B cell (primary cell): ENCODE measurements around the gene PRDM15. TPM values are rescaled to one million over a fixed set of nuclear protein-coding genes. Genes with fewer than 3 reads are reported as not detected.

Experiments used
- ATAC-seq: fragments of 200-7000 bp; cut with Tn5 transposase; one replicate; pipeline ENCODE4 v1.10.0; 2021; ENCODE audit warnings: low read depth, mild to moderate bottlenecking, moderate number of reproducible peaks, moderate library complexity
- CTCF ChIA-PET: fragments of 350-600 bp; sonication (Branson Sonifier 250); formaldehyde crosslinking; loops from one replicate; lab custom pipeline; 2021; ENCODE audit warnings: antibody characterized with exemption, inconsistent platforms; lab: Charles Lee
- POLR2A ChIA-PET: fragments of 350-600 bp; sonication (Branson Sonifier 250); formaldehyde crosslinking; loops from one replicate; lab custom pipeline; 2021; ENCODE audit warnings: antibody characterized with exemption; lab: Charles Lee
- DNase-seq: peaks from one replicate; pipeline ENCODE4 v3.0.0; 2013
- H2AFZ ChIP-seq: 2 replicates; pipeline ENCODE4 v1.6.1; 2012; ENCODE audit warnings: mild to moderate bottlenecking, low read depth, low read length; ENCODE audit not compliant: insufficient read depth, poor library complexity, severe bottlenecking
- H3K27ac ChIP-seq, 2 donors: 1 replicate in 1 of 2; 2 replicates in 1 of 2; pipeline ENCODE4 v1.5.1; 2012 to 2013; ENCODE audit warnings: low read length in 2 of 2, mild to moderate bottlenecking in 2 of 2, moderate library complexity in 1 of 2
- H3K27me3 ChIP-seq, 4 experiments: fragments of 200-600 bp in 1 of 4; sonication (generic) in 1 of 4; replicated peaks in 1 of 4; 1 replicate in 2 of 4; 2 replicates in 2 of 4; pipeline versions ENCODE4 v1.6.1 to v1.7.0; 2013 to 2016; ENCODE audit warnings: low read length in 3 of 4, mild to moderate bottlenecking in 2 of 4, mixed read lengths in 1 of 4, moderate library complexity in 1 of 4; ENCODE audit not compliant: insufficient read depth in 4 of 4, control insufficient read depth in 3 of 4; ENCODE audit errors: control extremely low read depth in 1 of 4
- H3K36me3 ChIP-seq, 2 experiments: replicated peaks in 1 of 2; 1 replicate in 1 of 2; 2 replicates in 1 of 2; pipeline versions ENCODE4 v1.6.1 to v1.7.1; 2013; ENCODE audit warnings: low read length in 1 of 2; ENCODE audit not compliant: insufficient read depth in 2 of 2, control insufficient read depth in 1 of 2; ENCODE audit errors: control extremely low read depth in 1 of 2, extremely low read depth in 1 of 2
- H3K4me1 ChIP-seq, 2 donors: fragments of 200-600 bp in 1 of 2; sonication (generic) in 1 of 2; 1 replicate in 1 of 2; 2 replicates in 1 of 2; pipeline versions ENCODE4 v1.5.1 to v1.6.1; 2013 to 2017; ENCODE audit warnings: low read length in 2 of 2; ENCODE audit not compliant: control insufficient read depth in 2 of 2, insufficient read depth in 2 of 2
- H3K4me2 ChIP-seq: replicated peaks from 2 replicates; pipeline ENCODE3; 2012; ENCODE audit warnings: mild to moderate bottlenecking, low read depth, low read length; ENCODE audit not compliant: poor library complexity, severe bottlenecking
- H3K4me3 ChIP-seq, 5 experiments: fragments of 200-600 bp in 1 of 5; sonication (generic) in 1 of 5; 1 replicate in 3 of 5; 2 replicates in 2 of 5; pipeline versions ENCODE4 v1.5.1 to v1.7.0; 2011 to 2016; ENCODE audit warnings: low read length in 4 of 5, mild to moderate bottlenecking in 4 of 5, low read depth in 2 of 5, control low read depth in 1 of 5, moderate library complexity in 1 of 5; ENCODE audit not compliant: insufficient read depth in 1 of 5; ENCODE audit errors: control extremely low read depth in 1 of 5, extremely low read depth in 1 of 5
- H3K79me2 ChIP-seq: fragments of 200-600 bp; sonication (generic); one replicate; pipeline ENCODE4 v1.6.0; 2016; ENCODE audit warnings: low read length; ENCODE audit not compliant: control insufficient read depth, insufficient read depth
- H3K9ac ChIP-seq: fragments of 200-600 bp; sonication (generic); 2 replicates; pipeline ENCODE4 v1.6.1; 2017; ENCODE audit warnings: mild to moderate bottlenecking, low read length, moderate library complexity
- H3K9me3 ChIP-seq, 3 donors: one replicate each; pipeline versions ENCODE4 v1.6.1 to v1.7.1; 2013; ENCODE audit warnings: low read length in 2 of 3; ENCODE audit not compliant: control insufficient read depth in 2 of 3, insufficient read depth in 1 of 3; ENCODE audit errors: control extremely low read depth in 1 of 3
- H4K20me1 ChIP-seq: 2 replicates; pipeline ENCODE4 v1.6.0; 2012; ENCODE audit warnings: mild to moderate bottlenecking, low read length; ENCODE audit not compliant: insufficient read depth, control insufficient read depth, poor library complexity, severe bottlenecking
- H3K27ac Mint-ChIP-seq: one replicate; pipeline ENCODE4 v1.8.0; 2021; ENCODE audit warnings: mixed read lengths
- H3K27me3 Mint-ChIP-seq: one replicate; pipeline ENCODE4 v1.8.0; 2021; ENCODE audit warnings: mixed read lengths
- H3K4me1 Mint-ChIP-seq: one replicate; pipeline ENCODE4 v1.8.0; 2021; ENCODE audit warnings: mixed read lengths
- H3K4me3 Mint-ChIP-seq: one replicate; pipeline ENCODE4 v1.8.0; 2021; ENCODE audit warnings: mixed read lengths
- H3K9me3 Mint-ChIP-seq: one replicate; pipeline ENCODE4 v1.8.0; 2022; ENCODE audit warnings: mixed read lengths; ENCODE audit not compliant: insufficient read depth
- EZH2 ChIP-seq: IDR thresholded peaks from 2 replicates; pipeline ENCODE4 v1.6.1; 2012; ENCODE audit warnings: borderline replicate concordance, low read depth, mild to moderate bottlenecking, moderate library complexity, low read length; ENCODE audit not compliant: insufficient read depth, poor library complexity, severe bottlenecking
- WGBS: methylation state at CpG from one replicate; pipeline ENCODE4 v1.1.5; 2013; ENCODE audit warnings: missing lambda C conversion rate; ENCODE audit not compliant: insufficient coverage; 5-methylcytosine and 5-hydroxymethylcytosine counted together
- intact Hi-C: fragments of 100-400 bp; cut with micrococcal nuclease; formaldehyde crosslinking; loops from one replicate; pipeline ENCODE4 v1.10.0; 2022
- polyA plus RNA-seq: library from polyadenylated mRNA; depleted of rRNA; stranded (reverse); fragments of >200 nt; gene quantifications from 2 replicates; pipeline ENCODE4 v1.2.3, GENCODE V29; 2012
- total RNA-seq, 2 donors: library from RNA; stranded (reverse); fragments of 120-200 nt in 1 of 2; gene quantifications; 1 replicate in 1 of 2; 2 replicates in 1 of 2; pipeline versions ENCODE4 v1.2.3 to v1.2.4, GENCODE V29; 2013 to 2022
- TF ChIP-seq, protein P1 (sequence below): fragments of 200-600 bp; IDR thresholded peaks from one replicate; pipeline ENCODE4 v1.8.0; 2022; ENCODE audit warnings: antibody characterized with exemption, mild to moderate bottlenecking

PRDM15 gene
- total and polyA plus RNA-seq, 2 donors (not counting 1 experiment from before 2014, with no cell fraction given) = 21.3 to 29.2 TPM

DNA sequence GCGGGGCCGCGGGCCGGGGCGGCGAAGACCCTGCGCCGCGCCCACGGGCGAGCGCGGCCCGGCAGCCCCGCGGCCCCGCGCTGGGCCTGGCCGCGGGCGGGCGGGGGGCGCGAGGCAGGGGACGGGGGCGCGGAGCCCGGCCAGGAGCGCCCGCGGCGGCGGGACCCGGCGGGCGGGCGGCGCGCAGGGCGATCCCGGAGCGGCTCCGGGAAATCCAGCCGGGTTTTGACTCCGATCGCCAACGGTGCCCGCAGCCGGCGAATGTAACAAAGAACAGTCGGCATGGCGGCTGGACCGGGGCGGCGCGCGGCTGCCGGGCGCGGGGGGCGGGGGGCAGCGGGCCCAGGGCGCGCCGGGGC is 334 bp downstream of the PRDM15 start:
- Histone ChIP-seq H3K36me3 (peaks cover 0 to 2% of the 10 kb centered on the region in 2 experiments), H2AFZ (no peak overlapping the region), H3K9me3 (no peaks in the 10 kb centered on the region), H4K20me1 (peaks cover 22% of the 10 kb centered on the region), H3K4me1 (peaks cover 13 to 21% of the 10 kb centered on the region in 2 donors), H3K27me3 (no peaks in the 10 kb centered on the region), H3K9ac (peak overlapping the region; percentile 91), H3K4me3 (peak overlapping the region in 4 of 5 experiments; percentile 72 to 86 (median 82)), H3K27ac (peak overlapping the region in 1 of 2 donors; percentile 76), H3K4me2 (peak overlapping the region; percentile 98), H3K79me2 (peaks cover 47% of the 10 kb centered on the region)
- peak overlapping the region; percentile 66 for H3K4me3 Mint-ChIP-seq
- ChIA-PET POLR2A (interaction anchor here (0.6 kb wide), 1 partner anchor 1014 kb away, joined by 3 read pairs; the partner anchor contains the start of gene NDUFV3), CTCF (interaction anchor here (1.2 to 2.3 kb wide), 3 partner anchors 62 to 239 kb away, joined by 4 to 16 read pairs (median 14); no protein-coding TSS in a partner anchor)
- intact Hi-C loops = loop anchor here (1.0 to 2.0 kb wide), 5 partner anchors 48 to 354 kb away; partner anchors contain the start of gene ZBTB21
- ATAC-seq = peak; percentile 73
- H3K27me3 Mint-ChIP-seq = no peaks in the 10 kb centered on the region
- peaks cover 36% of the 10 kb centered on the region for H3K4me1 Mint-ChIP-seq
- H3K27ac Mint-ChIP-seq = peak overlapping the region; percentile 78
- whole genome bisulfite sequencing = under 1% methylated on average over 65 of the region's 65 CpGs
- H3K9me3 Mint-ChIP-seq = no peaks in the 10 kb centered on the region
- TF ChIP-seq, protein P1, sequence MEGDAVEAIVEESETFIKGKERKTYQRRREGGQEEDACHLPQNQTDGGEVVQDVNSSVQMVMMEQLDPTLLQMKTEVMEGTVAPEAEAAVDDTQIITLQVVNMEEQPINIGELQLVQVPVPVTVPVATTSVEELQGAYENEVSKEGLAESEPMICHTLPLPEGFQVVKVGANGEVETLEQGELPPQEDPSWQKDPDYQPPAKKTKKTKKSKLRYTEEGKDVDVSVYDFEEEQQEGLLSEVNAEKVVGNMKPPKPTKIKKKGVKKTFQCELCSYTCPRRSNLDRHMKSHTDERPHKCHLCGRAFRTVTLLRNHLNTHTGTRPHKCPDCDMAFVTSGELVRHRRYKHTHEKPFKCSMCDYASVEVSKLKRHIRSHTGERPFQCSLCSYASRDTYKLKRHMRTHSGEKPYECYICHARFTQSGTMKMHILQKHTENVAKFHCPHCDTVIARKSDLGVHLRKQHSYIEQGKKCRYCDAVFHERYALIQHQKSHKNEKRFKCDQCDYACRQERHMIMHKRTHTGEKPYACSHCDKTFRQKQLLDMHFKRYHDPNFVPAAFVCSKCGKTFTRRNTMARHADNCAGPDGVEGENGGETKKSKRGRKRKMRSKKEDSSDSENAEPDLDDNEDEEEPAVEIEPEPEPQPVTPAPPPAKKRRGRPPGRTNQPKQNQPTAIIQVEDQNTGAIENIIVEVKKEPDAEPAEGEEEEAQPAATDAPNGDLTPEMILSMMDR = no peak
- no peak for TF ChIP-seq EZH2
- peak; percentile 82 for DNase-seq
